ENCODE measurements around the gene GON7.
A peak's percentile ranks its signal among the peaks of the same experiment; 100 is the strongest.
"Not testable (repeated sequence)": the region's sequence is repeated elsewhere in the genome, so short reads cannot be mapped to it uniquely, and the experiment has no call there.

The GON7 gene

GRCh38 chr14:93195316-93195999 lies 11.4 kb downstream of the GON7 start:
- no peak for DNase-seq

- DNase-seq: no peak
These were observed 19.9 kb downstream of the GON7 start for GRCh38 chr14:93186956-93187355.

GRCh38 chr14:93186466-93186865 lies 20.4 kb downstream of the GON7 start:
- no peak for DNase-seq

DNA sequence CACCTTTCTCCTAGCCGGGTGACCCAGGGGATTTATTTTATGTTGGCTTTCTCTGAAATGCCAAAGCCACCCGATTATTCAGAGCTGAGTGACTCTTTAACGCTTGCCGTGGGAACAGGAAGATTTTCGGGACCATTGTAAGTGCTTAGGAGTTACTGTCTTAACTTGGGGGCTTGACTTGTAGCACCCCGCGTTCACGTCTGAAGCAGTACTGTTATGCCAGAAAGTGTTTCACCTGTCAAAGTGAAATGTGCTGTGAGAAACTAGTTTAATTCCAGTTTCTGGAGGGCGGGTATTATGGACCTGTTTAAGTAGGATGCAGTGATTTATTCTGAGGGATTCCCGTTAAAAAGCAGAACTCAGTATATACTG lies 21.5 kb downstream of the GON7 start:
- DNase-seq: no peak

GRCh38 chr14:93184391-93185348 lies 22.2 kb downstream of the GON7 start, which contains the start of the genes LYSET and MOAP1:
Gene LYSET (plus strand): TSS chr14:93185317. CDS start chr14:93185406, 89 bp downstream.
Gene MOAP1 (minus strand): TSS chr14:93184897. CDS start chr14:93184242, 655 bp downstream.
- peak; percentile 76 for DNase-seq

- DNase-seq: no peak
These were observed 23.1 kb downstream of the GON7 start for GRCh38 chr14:93183596-93184317.

- DNase-seq: no peak
These were observed 31.4 kb downstream of the GON7 start for GRCh38 chr14:93175492-93175891.

DNA sequence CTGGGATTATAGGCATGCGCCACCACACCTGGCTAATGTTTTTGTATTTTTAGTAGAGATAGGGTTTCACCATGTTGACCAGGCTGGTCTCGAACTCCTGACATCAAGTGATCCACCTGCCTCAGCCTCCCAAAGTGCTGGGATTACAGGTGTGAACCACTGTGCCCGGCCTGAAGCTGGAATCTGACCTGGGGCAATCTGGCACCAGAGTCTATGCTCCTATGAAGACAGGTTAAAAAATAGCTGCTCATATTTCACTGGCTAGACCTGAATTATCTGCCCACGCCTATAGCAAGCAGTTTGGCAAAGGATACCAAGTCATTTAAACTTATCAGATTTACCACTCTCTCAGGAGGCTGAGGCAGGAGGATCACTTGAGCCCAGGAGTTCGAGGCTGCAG lies 32.1 kb downstream of the GON7 start:
- not testable (repeated sequence) for DNase-seq

GRCh38 chr14:93173943-93174395 lies 32.9 kb downstream of the GON7 start:
- DNase-seq: no peak

- no peak for DNase-seq
These were observed 35.5 kb downstream of the GON7 start for GRCh38 chr14:93171376-93171775.

GRCh38 chr14:93170141-93170540 lies 36.7 kb downstream of the GON7 start:
- DNase-seq: not testable (repeated sequence)

DNA sequence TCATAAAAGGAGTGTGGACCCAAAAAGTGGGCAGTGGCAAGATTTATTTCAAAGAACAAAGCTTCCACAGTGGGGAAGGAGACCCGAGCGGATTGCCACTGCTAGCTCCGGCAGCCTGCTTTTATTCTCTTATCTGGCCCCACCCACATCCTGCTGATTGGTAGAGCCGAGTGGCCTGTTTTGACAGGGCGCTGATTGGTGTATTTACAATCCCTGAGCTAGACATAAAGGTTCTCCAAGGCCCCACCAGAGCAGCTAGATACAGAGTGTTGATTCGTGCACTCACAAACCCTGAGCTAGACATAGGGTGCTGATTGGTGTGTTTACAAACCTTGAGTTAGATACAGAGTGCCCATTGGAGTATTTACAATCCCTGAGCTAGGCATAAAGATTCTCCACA lies 37.2 kb downstream of the GON7 start:
- DNase-seq: not testable (repeated sequence)

GRCh38 chr14:93168610-93169009 lies 38.3 kb downstream of the GON7 start:
- DNase-seq: not testable (repeated sequence)

DNA sequence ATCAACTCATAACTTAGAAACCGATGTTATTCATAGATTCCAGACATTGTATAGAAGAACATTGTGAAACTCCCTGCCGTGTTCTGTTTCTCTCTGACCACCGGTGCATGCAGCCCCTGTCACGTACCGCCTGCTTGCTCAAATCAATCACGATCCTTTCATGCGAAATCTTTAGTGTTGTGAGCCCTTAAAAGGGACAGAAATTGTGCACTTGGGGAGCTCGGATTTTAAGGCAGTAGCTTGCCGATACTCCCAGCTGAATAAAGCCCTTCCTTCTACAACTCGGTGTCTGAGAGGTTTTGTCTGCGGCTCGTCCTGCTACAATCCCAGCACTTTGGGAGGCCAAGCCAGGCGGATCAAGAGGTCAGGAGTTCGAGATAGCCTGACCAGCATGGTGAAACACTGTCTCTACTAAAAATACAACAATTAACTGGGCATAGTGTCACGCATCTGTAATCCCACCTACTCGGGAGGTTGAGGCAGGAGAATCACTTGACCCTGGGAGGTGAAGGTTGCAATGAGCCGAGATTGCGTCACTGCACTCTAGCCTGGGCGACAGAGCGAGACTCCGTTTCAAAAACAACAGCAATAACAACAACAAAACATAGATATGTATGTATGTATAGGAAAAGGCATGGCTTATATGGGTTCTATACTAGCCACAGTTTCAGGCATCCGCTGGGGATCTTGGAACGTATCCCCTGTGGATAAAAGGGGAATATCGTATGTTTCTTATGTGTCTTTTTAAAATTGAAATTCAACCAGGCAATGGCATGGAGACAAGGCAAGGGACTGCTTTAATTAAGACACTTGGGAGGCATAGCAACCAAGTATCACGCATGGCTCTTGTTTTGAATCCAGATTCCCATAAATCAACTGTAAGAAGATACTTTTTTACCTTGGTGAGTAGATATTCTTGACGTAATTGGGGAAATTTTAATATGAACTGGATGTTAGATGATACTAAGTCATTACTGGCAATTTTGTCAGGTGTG lies 41.3 kb downstream of the GON7 start:
- DNase-seq: not testable (repeated sequence)

DNA sequence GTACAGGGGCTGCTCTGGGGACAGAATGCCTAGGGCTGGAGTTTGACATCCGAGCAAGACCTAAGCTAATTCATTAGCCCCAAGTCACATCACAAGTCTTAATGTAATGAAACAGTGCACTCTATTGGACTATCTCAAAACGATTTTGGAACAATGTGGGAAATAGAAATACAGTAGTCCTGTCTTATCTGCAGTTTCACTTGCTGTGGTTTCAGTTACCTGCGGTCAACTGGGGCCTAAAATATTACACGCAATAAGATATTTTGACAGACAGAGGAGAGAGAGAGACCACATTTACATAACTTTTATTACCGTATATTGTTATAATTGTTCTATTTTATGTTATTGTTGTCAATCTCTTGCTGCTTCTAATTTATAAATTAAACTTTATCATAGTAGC lies 43.3 kb downstream of the GON7 start:
- no peak for DNase-seq

GRCh38 chr14:93161411-93161940 lies 45.4 kb downstream of the GON7 start:
- DNase-seq: no peak

DNA sequence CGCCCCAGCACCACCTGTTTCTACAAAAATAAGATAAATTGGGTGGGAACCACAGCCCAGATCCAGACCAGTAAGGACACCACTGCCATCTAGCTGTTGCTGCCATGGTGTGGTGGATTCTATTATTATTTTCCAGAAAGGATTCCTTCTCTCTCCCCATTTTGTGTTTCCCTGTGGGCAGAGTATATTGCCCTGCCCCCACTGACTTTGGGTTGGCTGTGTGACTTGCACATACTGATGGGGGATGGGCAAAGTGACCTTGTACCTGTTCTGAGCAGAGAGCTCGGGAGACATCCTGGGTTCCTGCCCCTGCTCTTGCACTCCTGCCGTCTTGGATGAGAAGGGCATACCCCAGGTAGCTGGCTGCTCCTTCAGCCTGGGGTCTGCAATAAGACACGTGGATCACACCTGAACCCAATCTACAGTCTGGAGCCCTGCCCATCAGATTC lies 46.5 kb downstream of the GON7 start:
- DNase-seq: no peak

DNA sequence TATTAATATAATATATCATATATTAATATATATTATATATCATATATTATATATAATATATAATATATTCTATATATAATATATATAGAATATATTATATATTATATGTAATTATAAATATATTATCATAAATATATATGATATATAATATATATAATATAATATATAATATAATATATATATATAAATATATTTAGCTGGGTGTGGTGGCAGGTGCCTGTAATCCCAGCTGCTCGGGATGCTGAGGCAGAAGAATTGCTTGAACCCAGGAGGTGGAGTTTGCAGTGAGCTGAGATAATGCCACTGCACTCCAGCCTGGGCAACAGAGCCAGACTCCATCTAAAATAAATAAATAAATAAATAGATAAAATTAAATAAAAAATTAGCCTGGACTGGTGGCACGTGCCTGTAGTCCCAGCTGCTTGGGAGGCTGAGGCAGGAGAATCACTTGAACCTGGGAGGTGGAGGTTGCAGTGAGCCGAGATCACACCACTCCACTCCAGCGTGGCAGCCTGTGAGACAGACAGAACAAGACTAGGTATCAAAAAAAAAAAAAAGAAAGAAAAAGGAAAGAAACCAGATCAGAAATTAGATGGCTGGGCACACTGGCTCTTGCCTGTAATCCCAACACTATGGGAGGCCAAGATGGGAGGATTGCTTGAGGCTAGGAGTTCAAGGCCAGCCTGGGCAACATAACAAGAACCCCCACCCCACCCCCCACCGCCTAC lies 47.1 kb downstream of the GON7 start:
- DNase-seq: not testable (repeated sequence)

DNA sequence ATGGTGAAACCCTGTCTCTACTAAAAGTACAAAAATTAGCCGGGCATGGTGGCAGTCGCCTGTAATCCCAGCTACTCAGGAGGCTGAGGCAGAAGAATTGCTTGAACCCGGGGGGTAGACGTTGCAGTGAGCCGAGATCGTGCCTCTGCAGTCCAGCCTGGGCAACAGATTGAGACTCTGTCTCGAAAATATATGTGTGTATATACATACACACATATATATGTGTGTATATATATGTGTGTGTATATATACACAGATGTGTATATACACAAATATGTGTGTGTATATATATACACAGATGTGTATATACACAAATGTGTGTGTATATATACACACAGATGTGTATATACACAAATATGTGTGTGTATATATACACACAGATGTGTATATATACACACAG lies 48.5 kb downstream of the GON7 start:
- not testable (repeated sequence) for DNase-seq

DNA sequence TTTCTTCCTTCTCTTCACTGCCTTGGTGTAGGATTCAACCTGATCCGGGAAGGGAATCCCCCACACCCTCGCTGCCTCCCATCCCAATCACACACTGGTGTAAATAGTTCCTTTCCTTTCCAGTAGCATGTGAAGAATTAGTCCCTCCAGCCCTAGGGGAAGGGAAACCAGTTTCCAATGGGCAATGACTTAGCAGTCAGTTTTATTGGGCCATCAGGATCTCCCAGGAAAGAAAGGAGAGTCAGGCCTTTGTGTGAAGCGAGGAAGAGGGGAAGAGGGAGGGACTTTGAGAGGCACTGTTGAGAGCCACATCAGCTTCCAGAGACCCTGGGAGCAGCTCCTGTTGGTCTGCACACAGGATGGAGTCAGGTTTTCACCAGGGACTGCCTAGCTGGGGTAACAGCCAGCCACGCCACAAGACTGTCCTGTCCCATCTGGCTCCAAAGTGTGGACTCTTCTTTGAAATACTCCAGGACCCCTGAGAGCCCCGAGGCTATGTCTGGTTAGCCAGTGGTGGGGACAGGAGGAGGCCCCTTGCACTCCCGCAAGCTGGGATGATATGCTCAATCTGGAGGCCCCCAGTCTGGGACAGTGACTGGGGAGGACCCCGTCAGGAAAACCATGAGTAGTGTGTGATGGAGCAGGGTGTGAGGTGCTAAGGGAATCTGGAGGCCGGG lies 50.0 kb downstream of the GON7 start:
- DNase-seq: no peak
